Nephron progenitor cell (in vitro differentiated cells): ENCODE results near the gene LRRC4C.

ENCODE experiments used
- DNase-seq: peaks from one replicate; pipeline ENCODE4 v3.0.0; 2021
- H3K27ac Mint-ChIP-seq: 2 replicates; pipeline ENCODE4 v1.8.0; 2021; ENCODE audit warnings: mild to moderate bottlenecking, moderate library complexity, mixed read lengths
- H3K27me3 Mint-ChIP-seq: 2 replicates; pipeline ENCODE4 v1.8.0; 2021; ENCODE audit warnings: mild to moderate bottlenecking, low read depth, mixed read lengths; ENCODE audit not compliant: poor library complexity
- H3K36me3 Mint-ChIP-seq: 2 replicates; pipeline ENCODE4 v1.8.0; 2021; ENCODE audit warnings: low read depth, mixed read lengths
- H3K4me1 Mint-ChIP-seq: 2 replicates; pipeline ENCODE4 v1.8.0; 2021; ENCODE audit warnings: mixed read lengths
- H3K4me3 Mint-ChIP-seq: 2 replicates; pipeline ENCODE4 v1.8.0; 2021; ENCODE audit warnings: mild to moderate bottlenecking, moderate library complexity, mixed read lengths
- H3K9me3 Mint-ChIP-seq: 2 replicates; pipeline ENCODE4 v1.8.0; 2021; ENCODE audit warnings: mild to moderate bottlenecking, moderate library complexity, mixed read lengths
- CTCF ChIP-seq: fragments of 200-600 bp; sonication (generic); IDR thresholded peaks from 2 replicates; pipeline ENCODE4 v1.5.0; 2021; ENCODE audit warnings: antibody characterized with exemption

The LRRC4C gene

GRCh38 chr11:40295466-40295865, 1164.0 kb downstream of the LRRC4C start:
- Mint-ChIP-seq H3K4me1 (peaks cover 25% of the 10 kb centered on the region), H3K27ac (no peak overlapping the region), H3K27me3 (peaks cover 7% of the 10 kb centered on the region), H3K36me3 (no peaks in the 10 kb centered on the region), H3K9me3 (no peaks in the 10 kb centered on the region), H3K4me3 (no peak overlapping the region)
- no peak for TF ChIP-seq CTCF
- no peak for DNase-seq

- Mint-ChIP-seq H3K9me3 (no peaks in the 10 kb centered on the region), H3K4me3 (no peak overlapping the region), H3K4me1 (peaks cover 33% of the 10 kb centered on the region), H3K27ac (no peak overlapping the region), H3K36me3 (no peaks in the 10 kb centered on the region), H3K27me3 (peaks cover 7% of the 10 kb centered on the region)
- DNase-seq, result no peak
- TF ChIP-seq CTCF, result no peak
Observed at GRCh38 chr11:40294741-40295140, 1164.7 kb downstream of the LRRC4C start.

GRCh38 chr11:40294349-40294735, 1165.1 kb downstream of the LRRC4C start:
- Mint-ChIP-seq H3K4me3 (peak overlapping the region; percentile 86), H3K27ac (no peak overlapping the region), H3K27me3 (peaks cover 7% of the 10 kb centered on the region), H3K4me1 (peaks cover 36% of the 10 kb centered on the region), H3K36me3 (no peaks in the 10 kb centered on the region), H3K9me3 (no peaks in the 10 kb centered on the region)
- no peak for DNase-seq
- TF ChIP-seq CTCF, result no peak

GRCh38 chr11:40293655-40294348, 1165.7 kb downstream of the LRRC4C start:
- Mint-ChIP-seq H3K9me3 (no peaks in the 10 kb centered on the region), H3K36me3 (no peaks in the 10 kb centered on the region), H3K4me1 (peaks cover 41% of the 10 kb centered on the region), H3K27ac (peak overlapping the region; percentile 53), H3K27me3 (peaks cover 7% of the 10 kb centered on the region), H3K4me3 (peak overlapping the region; percentile 86)
- DNase-seq, result peak; percentile 75
- TF ChIP-seq CTCF, result peak; percentile 88

GRCh38 chr11:40292721-40293508, 1166.5 kb downstream of the LRRC4C start:
- Mint-ChIP-seq H3K4me3 (peak overlapping the region; percentile 86), H3K4me1 (peaks cover 47% of the 10 kb centered on the region), H3K27ac (no peak overlapping the region), H3K9me3 (no peaks in the 10 kb centered on the region), H3K36me3 (no peaks in the 10 kb centered on the region), H3K27me3 (peaks cover 7% of the 10 kb centered on the region)
- DNase-seq, result peak; percentile 35
- TF ChIP-seq CTCF, result no peak
